SK-N-MC (cell line): ENCODE measurements around the gene ZNF415.

ENCODE experiments used
- EZH2 ChIP-seq: fragments of 200-600 bp; sonication (generic); IDR thresholded peaks from one replicate; pipeline ENCODE4 v1.6.1; 2017; ENCODE audit warnings: antibody characterized with exemption
- POLR2AphosphoS5 ChIP-seq: IDR thresholded peaks from 2 replicates; pipeline ENCODE4 v1.6.1; 2012; ENCODE audit warnings: mild to moderate bottlenecking, low read depth, low read length, borderline replicate concordance

- TF ChIP-seq EZH2 = no peak
- TF ChIP-seq POLR2AphosphoS5 = no peak
Measured at GRCh38 chr19:53078668-53079067, 54.0 kb downstream of the ZNF415 start.
